Caco-2 (cell line): ENCODE results near the gene GPATCH8. TPM values are rescaled to one million over a fixed set of nuclear protein-coding genes. Genes with fewer than 3 reads are reported as not detected.

Source experiments
- BruUV-seq: library from RNA; stranded (reverse); fragments of 400-500 nt; replicated peaks from 2 replicates; lab custom pipeline; 2021; lab: Mats Ljungman, UMichigan
- CTCF ChIA-PET: fragments of 300-600 bp; sonication (Branson Sonifier 250); formaldehyde crosslinking; loops from one replicate; lab custom pipeline; 2022; ENCODE audit warnings: antibody characterized with exemption; lab: Charles Lee
- POLR2A ChIA-PET: fragments of 300-600 bp; sonication (Branson Sonifier 250); formaldehyde crosslinking; loops from one replicate; lab custom pipeline; 2022; ENCODE audit warnings: antibody characterized with exemption; lab: Charles Lee
- DNase-seq, 2 experiments: peaks; one replicate each; pipeline versions ENCODE4 v3.0.0 to v3.0.0-alpha.2; 2020 to 2022
- H3K27me3 ChIP-seq: replicated peaks from 2 replicates; pipeline ENCODE4 v1.6.0; 2011; ENCODE audit warnings: low read length; ENCODE audit not compliant: control insufficient read depth, insufficient read depth
- H3K36me3 ChIP-seq: 2 replicates; pipeline ENCODE4 v1.5.1; 2011; ENCODE audit warnings: low read length; ENCODE audit not compliant: control insufficient read depth, insufficient read depth
- H3K4me1 ChIP-seq: fragments of 250-450 bp; sonication (Bioruptor Pico); 2 replicates; pipeline ENCODE4 v1.5.1; 2020; ENCODE audit warnings: mild to moderate bottlenecking
- H3K4me3 ChIP-seq: 2 replicates; pipeline ENCODE4 v1.5.1; 2011; ENCODE audit warnings: low read depth, mild to moderate bottlenecking, control low read depth, low read length
- H3K9me3 ChIP-seq: fragments of 250-450 bp; sonication (Bioruptor Pico); 2 replicates; pipeline ENCODE4 v1.5.1; 2020; ENCODE audit warnings: mild to moderate bottlenecking, moderate library complexity
- H3K27ac Mint-ChIP-seq: one replicate; pipeline ENCODE4 v1.8.0; 2022; ENCODE audit warnings: mixed read lengths; ENCODE audit not compliant: unreplicated experiment
- H3K27me3 Mint-ChIP-seq: one replicate; pipeline ENCODE4 v1.8.0; 2022; ENCODE audit warnings: mixed read lengths; ENCODE audit not compliant: insufficient read depth, unreplicated experiment
- H3K36me3 Mint-ChIP-seq: one replicate; pipeline ENCODE4 v1.8.0; 2022; ENCODE audit warnings: mild to moderate bottlenecking, mixed read lengths; ENCODE audit not compliant: insufficient read depth, unreplicated experiment
- H3K4me1 Mint-ChIP-seq: one replicate; pipeline ENCODE4 v1.8.0; 2022; ENCODE audit warnings: low read depth, mixed read lengths; ENCODE audit not compliant: unreplicated experiment
- H3K4me3 Mint-ChIP-seq: one replicate; pipeline ENCODE4 v1.8.0; 2022; ENCODE audit warnings: mild to moderate bottlenecking, moderate library complexity, mixed read lengths; ENCODE audit not compliant: unreplicated experiment
- H3K9me3 Mint-ChIP-seq: one replicate; pipeline ENCODE4 v1.8.0; 2022; ENCODE audit warnings: mixed read lengths; ENCODE audit not compliant: unreplicated experiment
- intact Hi-C: fragments of 100-400 bp; cut with micrococcal nuclease; formaldehyde crosslinking; loops from one replicate; pipeline ENCODE4 v1.10.0; 2022; ENCODE audit not compliant: unreplicated experiment
- total RNA-seq: library from RNA; stranded (reverse); gene quantifications from 2 replicates; pipeline ENCODE4 v1.2.3, GENCODE V29; 2022
- TF ChIP-seq, protein P1 (sequence below), 2 experiments: fragments of 200-600 bp in 1 of 2; IDR thresholded peaks; 1 replicate in 1 of 2; 2 replicates in 1 of 2; pipeline versions ENCODE4 v1.5.1 to v1.8.0; 2011 to 2022; ENCODE audit warnings: antibody characterized with exemption in 1 of 2, control low read depth in 1 of 2, inconsistent platforms in 1 of 2, low read depth in 1 of 2, low read length in 1 of 2, mild to moderate bottlenecking in 1 of 2, moderate library complexity in 1 of 2; ENCODE audit not compliant: insufficient read depth in 1 of 2, severe bottlenecking in 1 of 2, unreplicated experiment in 1 of 2

Gene GPATCH8
- total RNA-seq, 1 experiment from 2014 or later: 53.4 TPM

DNA sequence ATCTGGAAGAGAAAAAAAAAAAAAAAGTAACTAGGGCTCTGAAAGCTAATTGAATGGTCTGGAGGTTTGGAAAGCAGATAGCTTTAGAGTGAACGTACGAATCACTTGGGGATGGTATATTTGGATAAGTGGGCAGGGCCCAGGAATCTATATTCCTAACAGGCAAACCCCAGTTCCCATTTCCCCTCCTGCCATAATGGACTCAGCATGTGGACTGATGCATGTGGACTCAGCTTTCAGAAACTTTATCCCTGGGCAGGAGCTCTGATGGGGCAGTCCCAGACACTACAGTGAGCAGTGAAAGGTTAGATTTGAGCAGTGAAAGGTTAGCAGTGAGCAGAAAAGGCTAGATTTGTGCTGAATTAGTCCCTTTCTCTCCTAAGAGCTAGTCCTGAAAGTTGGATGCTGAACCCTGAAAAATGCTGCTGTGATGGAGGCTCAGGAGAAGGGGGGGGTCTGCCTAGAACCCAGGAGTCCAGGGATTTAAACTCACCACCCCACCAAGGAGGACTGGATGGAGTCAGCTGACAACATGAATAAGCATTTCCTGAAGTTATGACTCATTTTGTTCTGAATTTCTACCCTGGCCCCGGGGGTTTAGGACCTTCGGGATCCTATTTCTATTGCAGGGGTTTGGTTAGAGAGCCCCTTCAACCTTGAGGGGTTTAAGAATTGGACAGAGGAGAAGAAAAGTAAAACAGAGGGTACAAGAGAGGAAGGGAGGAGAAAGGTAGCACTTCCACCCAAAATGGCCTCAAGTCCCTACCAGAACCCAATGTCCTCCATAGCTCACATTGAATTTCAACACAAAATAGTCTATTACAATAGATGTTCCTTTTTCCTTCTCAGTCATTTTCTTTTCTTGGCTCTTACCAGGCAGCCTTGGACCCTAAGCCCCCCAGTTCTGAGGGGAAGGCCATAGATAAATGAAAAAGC lies 43.7 kb upstream of the GPATCH8 start:
- CTCF ChIA-PET: no interaction called here
- intact Hi-C loops: no loop called here
- Mint-ChIP-seq H3K4me3 (no peak overlapping the region), H3K36me3 (peaks cover 21% of the 10 kb centered on the region), H3K9me3 (no peaks in the 10 kb centered on the region), H3K27ac (peak overlapping the region; percentile 98), H3K4me1 (peaks cover 53% of the 10 kb centered on the region), H3K27me3 (no peaks in the 10 kb centered on the region)
- Histone ChIP-seq H3K4me1 (peaks cover 75% of the 10 kb centered on the region), H3K4me3 (no peak overlapping the region), H3K9me3 (no peaks in the 10 kb centered on the region), H3K36me3 (no peaks in the 10 kb centered on the region), H3K27me3 (no peaks in the 10 kb centered on the region)
- TF ChIP-seq, protein P1, sequence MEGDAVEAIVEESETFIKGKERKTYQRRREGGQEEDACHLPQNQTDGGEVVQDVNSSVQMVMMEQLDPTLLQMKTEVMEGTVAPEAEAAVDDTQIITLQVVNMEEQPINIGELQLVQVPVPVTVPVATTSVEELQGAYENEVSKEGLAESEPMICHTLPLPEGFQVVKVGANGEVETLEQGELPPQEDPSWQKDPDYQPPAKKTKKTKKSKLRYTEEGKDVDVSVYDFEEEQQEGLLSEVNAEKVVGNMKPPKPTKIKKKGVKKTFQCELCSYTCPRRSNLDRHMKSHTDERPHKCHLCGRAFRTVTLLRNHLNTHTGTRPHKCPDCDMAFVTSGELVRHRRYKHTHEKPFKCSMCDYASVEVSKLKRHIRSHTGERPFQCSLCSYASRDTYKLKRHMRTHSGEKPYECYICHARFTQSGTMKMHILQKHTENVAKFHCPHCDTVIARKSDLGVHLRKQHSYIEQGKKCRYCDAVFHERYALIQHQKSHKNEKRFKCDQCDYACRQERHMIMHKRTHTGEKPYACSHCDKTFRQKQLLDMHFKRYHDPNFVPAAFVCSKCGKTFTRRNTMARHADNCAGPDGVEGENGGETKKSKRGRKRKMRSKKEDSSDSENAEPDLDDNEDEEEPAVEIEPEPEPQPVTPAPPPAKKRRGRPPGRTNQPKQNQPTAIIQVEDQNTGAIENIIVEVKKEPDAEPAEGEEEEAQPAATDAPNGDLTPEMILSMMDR (IDR thresholded peaks at IDR 0.05; ENCODE audit: insufficient read depth in 1 of 2, low read depth in 1 of 2, low read length in 1 of 2, severe bottlenecking in 1 of 2, unreplicated experiment in 1 of 2): no peak
- POLR2A ChIA-PET: interaction anchor here (0.8 kb wide), 1 partner anchor 10 kb away, joined by 5 read pairs; the partner anchor contains the start of gene FZD2
- BruUV-seq: no TSS peak
- DNase-seq: no peak

DNA sequence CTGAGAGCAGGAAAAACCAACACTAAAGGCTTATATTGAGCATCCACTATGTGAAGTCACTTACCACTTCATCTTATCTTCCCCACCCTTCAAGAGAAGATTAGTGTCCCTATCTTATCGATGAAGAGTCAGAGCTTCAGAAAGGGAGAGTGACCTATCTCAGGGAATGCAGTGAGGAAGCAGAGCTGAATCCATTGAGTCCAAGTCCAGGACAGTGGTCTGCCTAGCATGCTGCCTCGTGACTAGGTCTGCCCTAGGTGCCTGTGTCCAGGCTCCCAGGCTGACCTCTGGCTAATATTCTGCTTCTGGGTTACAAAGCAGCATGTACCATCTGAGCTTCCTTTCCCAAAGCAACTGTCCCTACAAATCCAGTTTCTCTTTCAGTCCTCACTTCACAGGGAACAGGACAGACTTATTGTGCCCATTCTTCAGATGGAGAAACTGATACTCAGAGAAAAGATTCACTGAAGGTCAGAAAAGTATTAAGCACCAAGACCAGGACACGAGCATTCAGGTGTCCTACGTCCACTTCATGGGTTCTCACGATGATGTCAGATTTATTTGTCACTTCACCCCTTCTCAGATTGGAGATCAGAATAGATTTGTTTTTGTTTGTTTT lies 40.8 kb upstream of the GPATCH8 start:
- DNase-seq: no peak
- Histone ChIP-seq H3K36me3 (no peaks in the 10 kb centered on the region), H3K4me3 (no peak overlapping the region), H3K9me3 (no peaks in the 10 kb centered on the region), H3K4me1 (peaks cover 76% of the 10 kb centered on the region), H3K27me3 (no peaks in the 10 kb centered on the region)
- Mint-ChIP-seq H3K27ac (peak overlapping the region; percentile 98), H3K36me3 (peaks cover 36% of the 10 kb centered on the region), H3K9me3 (no peaks in the 10 kb centered on the region), H3K4me3 (peak overlapping the region; percentile 45), H3K27me3 (no peaks in the 10 kb centered on the region), H3K4me1 (peaks cover 55% of the 10 kb centered on the region)
- CTCF ChIA-PET: interaction anchor here (0.6 to 2.6 kb wide), 10 partner anchors 9 to 219 kb away, joined by 3 to 18 read pairs (median 5); partner anchors contain the start of genes FZD2 and GPATCH8
- TF ChIP-seq, protein P1 (IDR thresholded peaks at IDR 0.05; ENCODE audit: insufficient read depth in 1 of 2, low read depth in 1 of 2, low read length in 1 of 2, severe bottlenecking in 1 of 2, unreplicated experiment in 1 of 2): no peak
- BruUV-seq: TSS peak; percentile 79
- intact Hi-C loops: loop anchor here (1.0 to 2.0 kb wide), 4 partner anchors 8 to 43 kb away; no protein-coding TSS in a partner anchor
- POLR2A ChIA-PET: interaction anchor here (0.5 to 2.5 kb wide), 10 partner anchors 9 to 227 kb away, joined by 3 to 46 read pairs (median 5); partner anchors contain the start of genes FZD2 and GPATCH8
